KMS-11 (cell line): ENCODE measurements around the gene PKDCC.

Source experiments
- H2AFZ ChIP-seq: fragments of 200-600 bp; sonication (generic); 2 replicates; pipeline ENCODE4 v1.6.1; 2016; ENCODE audit warnings: antibody characterized with exemption, mixed run types, low read depth
- H3K27ac ChIP-seq: fragments of 200-600 bp; sonication (generic); 2 replicates; pipeline ENCODE4 v1.6.1; 2016; ENCODE audit warnings: mild to moderate bottlenecking, mixed run types
- H3K27me3 ChIP-seq: fragments of 200-600 bp; sonication (generic); 2 replicates; pipeline ENCODE4 v1.6.1; 2017; ENCODE audit warnings: mild to moderate bottlenecking, low read depth, mixed run types, moderate library complexity; ENCODE audit not compliant: insufficient read depth
- H3K36me3 ChIP-seq: fragments of 200-600 bp; sonication (generic); 2 replicates; pipeline ENCODE4 v1.6.1; 2017; ENCODE audit warnings: mild to moderate bottlenecking, mixed run types; ENCODE audit not compliant: insufficient read depth
- H3K4me1 ChIP-seq: fragments of 200-600 bp; sonication (generic); 2 replicates; pipeline ENCODE4 v1.6.1; 2016; ENCODE audit warnings: mild to moderate bottlenecking, low read depth, mixed run types; ENCODE audit not compliant: poor library complexity, severe bottlenecking
- H3K4me2 ChIP-seq: fragments of 200-600 bp; sonication (generic); 2 replicates; pipeline ENCODE4 v1.7.0; 2016; ENCODE audit warnings: mild to moderate bottlenecking, mixed run types
- H3K4me3 ChIP-seq: fragments of 200-600 bp; sonication (generic); IDR thresholded peaks from 2 replicates; pipeline ENCODE4 v1.6.1; 2017; ENCODE audit warnings: low read depth, low read length, mixed read lengths; ENCODE audit not compliant: insufficient read depth
- H3K79me2 ChIP-seq: fragments of 200-600 bp; sonication (generic); 2 replicates; pipeline ENCODE4 v1.6.1; 2016; ENCODE audit warnings: low read depth, mixed run types; ENCODE audit not compliant: insufficient read depth
- H3K9ac ChIP-seq: fragments of 200-600 bp; sonication (generic); 2 replicates; pipeline ENCODE4 v1.6.1; 2016; ENCODE audit warnings: mild to moderate bottlenecking, mixed run types
- H4K20me1 ChIP-seq: fragments of 200-600 bp; sonication (generic); 2 replicates; pipeline ENCODE4 v1.6.1; 2016; ENCODE audit warnings: mild to moderate bottlenecking, mixed run types; ENCODE audit not compliant: insufficient read depth
- CTCF ChIP-seq: fragments of 200-600 bp; sonication (generic); conservative IDR thresholded peaks from 2 replicates; pipeline ENCODE4 v1.6.1; 2017; ENCODE audit warnings: low read depth, mild to moderate bottlenecking, antibody characterized with exemption, low read length, moderate library complexity, mixed read lengths

The PKDCC gene

GRCh38 chr2:42042631-42043355, 5.0 kb upstream of the PKDCC start:
- H3K4me1 ChIP-seq = no peaks in the 10 kb centered on the region
- peaks cover 14% of the 10 kb centered on the region; the same call in 1 of the 2 replicates for H3K27me3 ChIP-seq
- no peaks in the 10 kb centered on the region for H4K20me1 ChIP-seq
- H3K4me3 ChIP-seq = no peak overlapping the region
- H3K9ac ChIP-seq = no peak overlapping the region
- H3K79me2 ChIP-seq = no peaks in the 10 kb centered on the region
- H2AFZ ChIP-seq = no peak overlapping the region
- no peaks in the 10 kb centered on the region for H3K36me3 ChIP-seq
- no peak overlapping the region for H3K27ac ChIP-seq
- no peak for TF ChIP-seq CTCF
- no peak overlapping the region for H3K4me2 ChIP-seq

GRCh38 chr2:42043789-42044394, 3.9 kb upstream of the PKDCC start:
- H2AFZ ChIP-seq = no peak overlapping the region
- no peak overlapping the region for H3K4me3 ChIP-seq
- peaks cover 14% of the 10 kb centered on the region; the same call in 1 of the 2 replicates for H3K27me3 ChIP-seq
- H3K27ac ChIP-seq = no peak overlapping the region
- no peaks in the 10 kb centered on the region for H4K20me1 ChIP-seq
- no peak overlapping the region for H3K9ac ChIP-seq
- H3K36me3 ChIP-seq = no peaks in the 10 kb centered on the region
- H3K4me1 ChIP-seq = no peaks in the 10 kb centered on the region
- H3K79me2 ChIP-seq = no peaks in the 10 kb centered on the region
- no peak overlapping the region for H3K4me2 ChIP-seq
- TF ChIP-seq CTCF = no peak

DNA sequence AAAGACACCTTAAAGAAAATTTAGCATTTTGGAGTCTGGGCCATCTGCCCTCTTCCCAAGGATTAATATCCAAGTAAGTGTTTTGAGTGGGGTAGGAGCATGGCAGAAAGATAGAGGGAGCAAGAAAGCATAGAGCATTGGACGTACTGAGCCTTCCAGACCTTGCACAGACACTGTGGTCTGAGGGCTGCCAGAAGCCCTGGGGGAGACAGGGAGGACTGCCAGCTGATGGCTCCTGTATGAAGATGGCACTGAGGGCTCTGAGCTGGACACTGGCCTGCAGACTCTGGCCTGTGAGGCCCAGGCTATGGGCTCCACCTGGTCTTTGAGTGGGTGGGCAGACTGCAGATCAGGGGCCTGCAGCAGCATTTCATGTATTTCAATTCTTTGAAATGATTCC, 2.9 kb upstream of the PKDCC start:
- no peak for TF ChIP-seq CTCF
- H2AFZ ChIP-seq = no peak overlapping the region
- H3K79me2 ChIP-seq = no peaks in the 10 kb centered on the region
- no peak overlapping the region for H3K4me3 ChIP-seq
- H3K27me3 ChIP-seq = peaks cover 14% of the 10 kb centered on the region; the same call in 1 of the 2 replicates
- no peak overlapping the region for H3K9ac ChIP-seq
- no peaks in the 10 kb centered on the region for H3K4me1 ChIP-seq
- H4K20me1 ChIP-seq = no peaks in the 10 kb centered on the region
- H3K4me2 ChIP-seq = no peak overlapping the region
- no peaks in the 10 kb centered on the region for H3K36me3 ChIP-seq
- H3K27ac ChIP-seq = no peak overlapping the region

DNA sequence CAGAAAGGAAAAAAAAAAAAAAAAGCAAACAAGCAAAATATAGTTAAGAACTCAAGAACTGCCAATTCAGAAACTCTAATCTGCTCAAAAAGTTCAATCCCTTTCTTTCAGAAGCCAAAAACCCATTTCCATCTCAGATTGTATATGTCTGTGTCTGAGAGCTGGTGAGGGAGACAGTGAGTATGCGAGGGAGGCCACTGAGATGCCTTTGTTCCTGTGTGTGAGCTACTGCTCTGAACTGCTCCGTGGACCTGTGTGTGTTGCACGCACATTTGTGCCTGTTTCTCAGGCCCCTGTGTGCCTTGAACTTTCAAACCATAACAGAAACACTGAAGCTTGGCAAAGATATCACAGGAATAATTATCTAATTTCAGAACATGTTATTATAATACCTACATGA, 2.5 kb upstream of the PKDCC start:
- Histone ChIP-seq H3K27me3 (peaks cover 14% of the 10 kb centered on the region; the same call in 1 of the 2 replicates), H3K4me1 (no peaks in the 10 kb centered on the region), H3K79me2 (no peaks in the 10 kb centered on the region), H4K20me1 (no peaks in the 10 kb centered on the region), H2AFZ (no peak overlapping the region), H3K9ac (no peak overlapping the region), H3K36me3 (no peaks in the 10 kb centered on the region), H3K4me3 (no peak overlapping the region), H3K27ac (no peak overlapping the region), H3K4me2 (no peak overlapping the region)
- no peak for TF ChIP-seq CTCF
